B cell (primary cell): ENCODE measurements around the gene SH3GL1. TPM values are rescaled to one million over a fixed set of nuclear protein-coding genes. Genes with fewer than 3 reads are reported as not detected.

Experiments used
- ATAC-seq: fragments of 200-7000 bp; cut with Tn5 transposase; one replicate; pipeline ENCODE4 v1.10.0; 2021; ENCODE audit warnings: low read depth, mild to moderate bottlenecking, moderate number of reproducible peaks, moderate library complexity
- CTCF ChIA-PET: fragments of 350-600 bp; sonication (Branson Sonifier 250); formaldehyde crosslinking; loops from one replicate; lab custom pipeline; 2021; ENCODE audit warnings: antibody characterized with exemption, inconsistent platforms; lab: Charles Lee
- POLR2A ChIA-PET: fragments of 350-600 bp; sonication (Branson Sonifier 250); formaldehyde crosslinking; loops from one replicate; lab custom pipeline; 2021; ENCODE audit warnings: antibody characterized with exemption; lab: Charles Lee
- DNase-seq: peaks from one replicate; pipeline ENCODE4 v3.0.0; 2013
- H2AFZ ChIP-seq: 2 replicates; pipeline ENCODE4 v1.6.1; 2012; ENCODE audit warnings: mild to moderate bottlenecking, low read depth, low read length; ENCODE audit not compliant: insufficient read depth, poor library complexity, severe bottlenecking
- H3K27ac ChIP-seq, 2 donors: 1 replicate in 1 of 2; 2 replicates in 1 of 2; pipeline ENCODE4 v1.5.1; 2012 to 2013; ENCODE audit warnings: low read length in 2 of 2, mild to moderate bottlenecking in 2 of 2, moderate library complexity in 1 of 2
- H3K27me3 ChIP-seq, 4 experiments: fragments of 200-600 bp in 1 of 4; sonication (generic) in 1 of 4; replicated peaks in 1 of 4; 1 replicate in 2 of 4; 2 replicates in 2 of 4; pipeline versions ENCODE4 v1.6.1 to v1.7.0; 2013 to 2016; ENCODE audit warnings: low read length in 3 of 4, mild to moderate bottlenecking in 2 of 4, mixed read lengths in 1 of 4, moderate library complexity in 1 of 4; ENCODE audit not compliant: insufficient read depth in 4 of 4, control insufficient read depth in 3 of 4; ENCODE audit errors: control extremely low read depth in 1 of 4
- H3K36me3 ChIP-seq, 2 experiments: replicated peaks in 1 of 2; 1 replicate in 1 of 2; 2 replicates in 1 of 2; pipeline versions ENCODE4 v1.6.1 to v1.7.1; 2013; ENCODE audit warnings: low read length in 1 of 2; ENCODE audit not compliant: insufficient read depth in 2 of 2, control insufficient read depth in 1 of 2; ENCODE audit errors: control extremely low read depth in 1 of 2, extremely low read depth in 1 of 2
- H3K4me1 ChIP-seq, 2 donors: fragments of 200-600 bp in 1 of 2; sonication (generic) in 1 of 2; 1 replicate in 1 of 2; 2 replicates in 1 of 2; pipeline versions ENCODE4 v1.5.1 to v1.6.1; 2013 to 2017; ENCODE audit warnings: low read length in 2 of 2; ENCODE audit not compliant: control insufficient read depth in 2 of 2, insufficient read depth in 2 of 2
- H3K4me2 ChIP-seq: replicated peaks from 2 replicates; pipeline ENCODE3; 2012; ENCODE audit warnings: mild to moderate bottlenecking, low read depth, low read length; ENCODE audit not compliant: poor library complexity, severe bottlenecking
- H3K4me3 ChIP-seq, 5 experiments: fragments of 200-600 bp in 1 of 5; sonication (generic) in 1 of 5; 1 replicate in 3 of 5; 2 replicates in 2 of 5; pipeline versions ENCODE4 v1.5.1 to v1.7.0; 2011 to 2016; ENCODE audit warnings: low read length in 4 of 5, mild to moderate bottlenecking in 4 of 5, low read depth in 2 of 5, control low read depth in 1 of 5, moderate library complexity in 1 of 5; ENCODE audit not compliant: insufficient read depth in 1 of 5; ENCODE audit errors: control extremely low read depth in 1 of 5, extremely low read depth in 1 of 5
- H3K79me2 ChIP-seq: fragments of 200-600 bp; sonication (generic); one replicate; pipeline ENCODE4 v1.6.0; 2016; ENCODE audit warnings: low read length; ENCODE audit not compliant: control insufficient read depth, insufficient read depth
- H3K9ac ChIP-seq: fragments of 200-600 bp; sonication (generic); 2 replicates; pipeline ENCODE4 v1.6.1; 2017; ENCODE audit warnings: mild to moderate bottlenecking, low read length, moderate library complexity
- H3K9me3 ChIP-seq, 3 donors: one replicate each; pipeline versions ENCODE4 v1.6.1 to v1.7.1; 2013; ENCODE audit warnings: low read length in 2 of 3; ENCODE audit not compliant: control insufficient read depth in 2 of 3, insufficient read depth in 1 of 3; ENCODE audit errors: control extremely low read depth in 1 of 3
- H4K20me1 ChIP-seq: 2 replicates; pipeline ENCODE4 v1.6.0; 2012; ENCODE audit warnings: mild to moderate bottlenecking, low read length; ENCODE audit not compliant: insufficient read depth, control insufficient read depth, poor library complexity, severe bottlenecking
- H3K27ac Mint-ChIP-seq: one replicate; pipeline ENCODE4 v1.8.0; 2021; ENCODE audit warnings: mixed read lengths
- H3K27me3 Mint-ChIP-seq: one replicate; pipeline ENCODE4 v1.8.0; 2021; ENCODE audit warnings: mixed read lengths
- H3K4me1 Mint-ChIP-seq: one replicate; pipeline ENCODE4 v1.8.0; 2021; ENCODE audit warnings: mixed read lengths
- H3K4me3 Mint-ChIP-seq: one replicate; pipeline ENCODE4 v1.8.0; 2021; ENCODE audit warnings: mixed read lengths
- H3K9me3 Mint-ChIP-seq: one replicate; pipeline ENCODE4 v1.8.0; 2022; ENCODE audit warnings: mixed read lengths; ENCODE audit not compliant: insufficient read depth
- EZH2 ChIP-seq: IDR thresholded peaks from 2 replicates; pipeline ENCODE4 v1.6.1; 2012; ENCODE audit warnings: borderline replicate concordance, low read depth, mild to moderate bottlenecking, moderate library complexity, low read length; ENCODE audit not compliant: insufficient read depth, poor library complexity, severe bottlenecking
- WGBS: methylation state at CpG from one replicate; pipeline ENCODE4 v1.1.5; 2013; ENCODE audit warnings: missing lambda C conversion rate; ENCODE audit not compliant: insufficient coverage; 5-methylcytosine and 5-hydroxymethylcytosine counted together
- intact Hi-C: fragments of 100-400 bp; cut with micrococcal nuclease; formaldehyde crosslinking; loops from one replicate; pipeline ENCODE4 v1.10.0; 2022
- polyA plus RNA-seq: library from polyadenylated mRNA; depleted of rRNA; stranded (reverse); fragments of >200 nt; gene quantifications from 2 replicates; pipeline ENCODE4 v1.2.3, GENCODE V29; 2012
- total RNA-seq, 2 donors: library from RNA; stranded (reverse); fragments of 120-200 nt in 1 of 2; gene quantifications; 1 replicate in 1 of 2; 2 replicates in 1 of 2; pipeline versions ENCODE4 v1.2.3 to v1.2.4, GENCODE V29; 2013 to 2022
- TF ChIP-seq, protein P1 (sequence below): fragments of 200-600 bp; IDR thresholded peaks from one replicate; pipeline ENCODE4 v1.8.0; 2022; ENCODE audit warnings: antibody characterized with exemption, mild to moderate bottlenecking

SH3GL1 gene
- total and polyA plus RNA-seq, 2 donors (not counting 1 experiment from before 2014, with no cell fraction given) = 37.2 to 42.4 TPM

DNA sequence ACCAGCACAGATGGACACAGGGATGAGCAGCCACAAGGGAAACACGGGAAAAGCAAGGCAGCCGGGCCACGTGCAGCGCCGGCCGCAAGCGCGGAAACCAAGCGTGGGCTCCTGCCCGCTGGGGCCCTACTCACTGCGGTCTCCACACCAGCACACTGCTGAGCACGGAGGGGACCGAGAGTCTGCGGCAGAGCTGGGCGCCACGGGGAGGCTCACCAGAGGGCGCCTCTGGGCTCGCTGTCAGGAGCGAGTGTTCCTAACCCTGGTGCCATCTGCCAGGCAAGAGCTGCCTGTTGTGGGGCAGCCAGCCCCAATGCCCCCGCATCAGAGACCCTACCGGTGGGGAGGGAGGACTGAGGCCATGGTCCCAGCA, 30.5 kb downstream of the SH3GL1 start:
- Histone ChIP-seq H3K4me1 (peaks cover 69 to 76% of the 10 kb centered on the region in 2 donors), H3K36me3 (peaks cover 0 to 23% of the 10 kb centered on the region in 2 experiments), H3K27ac (peak overlapping the region; percentile 84 to 95), H4K20me1 (peaks cover 49% of the 10 kb centered on the region), H3K4me3 (peak overlapping the region in 4 of 5 experiments; percentile 40 to 68 (median 50)), H2AFZ (peak overlapping the region; percentile 20), H3K4me2 (peak overlapping the region; percentile 96), H3K9ac (peak overlapping the region; percentile 67), H3K79me2 (peaks cover 43% of the 10 kb centered on the region), H3K27me3 (no peaks in the 10 kb centered on the region), H3K9me3 (no peaks in the 10 kb centered on the region)
- WGBS = 3% methylated on average over 21 of the region's 21 CpGs
- H3K27ac Mint-ChIP-seq = peak overlapping the region; percentile 96
- peak; percentile 70 for DNase-seq
- POLR2A ChIA-PET = interaction anchor here (0.7 to 1.0 kb wide), 3 partner anchors 30 to 101 kb away, joined by 3 to 5 read pairs (median 4); partner anchors contain the start of genes CHAF1A and SH3GL1
- H3K4me3 Mint-ChIP-seq = peak overlapping the region; percentile 83
- H3K27me3 Mint-ChIP-seq = no peaks in the 10 kb centered on the region
- intact Hi-C loops = loop anchor here (1.0 to 2.0 kb wide), 5 partner anchors 10 to 101 kb away; partner anchors contain the start of genes MPND and SH3GL1
- H3K9me3 Mint-ChIP-seq = no peaks in the 10 kb centered on the region
- TF ChIP-seq, protein P1, sequence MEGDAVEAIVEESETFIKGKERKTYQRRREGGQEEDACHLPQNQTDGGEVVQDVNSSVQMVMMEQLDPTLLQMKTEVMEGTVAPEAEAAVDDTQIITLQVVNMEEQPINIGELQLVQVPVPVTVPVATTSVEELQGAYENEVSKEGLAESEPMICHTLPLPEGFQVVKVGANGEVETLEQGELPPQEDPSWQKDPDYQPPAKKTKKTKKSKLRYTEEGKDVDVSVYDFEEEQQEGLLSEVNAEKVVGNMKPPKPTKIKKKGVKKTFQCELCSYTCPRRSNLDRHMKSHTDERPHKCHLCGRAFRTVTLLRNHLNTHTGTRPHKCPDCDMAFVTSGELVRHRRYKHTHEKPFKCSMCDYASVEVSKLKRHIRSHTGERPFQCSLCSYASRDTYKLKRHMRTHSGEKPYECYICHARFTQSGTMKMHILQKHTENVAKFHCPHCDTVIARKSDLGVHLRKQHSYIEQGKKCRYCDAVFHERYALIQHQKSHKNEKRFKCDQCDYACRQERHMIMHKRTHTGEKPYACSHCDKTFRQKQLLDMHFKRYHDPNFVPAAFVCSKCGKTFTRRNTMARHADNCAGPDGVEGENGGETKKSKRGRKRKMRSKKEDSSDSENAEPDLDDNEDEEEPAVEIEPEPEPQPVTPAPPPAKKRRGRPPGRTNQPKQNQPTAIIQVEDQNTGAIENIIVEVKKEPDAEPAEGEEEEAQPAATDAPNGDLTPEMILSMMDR = peak; percentile 61
- no peak for TF ChIP-seq EZH2
- CTCF ChIA-PET = interaction anchor here (0.8 to 1.8 kb wide), 12 partner anchors 9 to 102 kb away, joined by 3 to 11 read pairs (median 4); partner anchors contain the start of genes CHAF1A, HDGFL2 and SH3GL1
- H3K4me1 Mint-ChIP-seq = peaks cover 62% of the 10 kb centered on the region
- peak; percentile 48 for ATAC-seq
